Retinal pigment epithelial cell (primary cell): ENCODE measurements around the gene KISS1R.

Experiments
- DNase-seq: peaks from one replicate; pipeline ENCODE4 v3.0.0-alpha.2; 2010; ENCODE audit warnings: low read depth
- H3K4me3 ChIP-seq: 2 replicates; pipeline ENCODE4 v1.5.1; 2011; ENCODE audit warnings: mild to moderate bottlenecking, low read length, control low read depth, moderate library complexity
- TF ChIP-seq, protein P1 (sequence below): conservative IDR thresholded peaks from 2 replicates; pipeline ENCODE4 v1.5.1; 2011; ENCODE audit warnings: low read depth, low read length, control low read depth, inconsistent platforms

The KISS1R gene

DNA sequence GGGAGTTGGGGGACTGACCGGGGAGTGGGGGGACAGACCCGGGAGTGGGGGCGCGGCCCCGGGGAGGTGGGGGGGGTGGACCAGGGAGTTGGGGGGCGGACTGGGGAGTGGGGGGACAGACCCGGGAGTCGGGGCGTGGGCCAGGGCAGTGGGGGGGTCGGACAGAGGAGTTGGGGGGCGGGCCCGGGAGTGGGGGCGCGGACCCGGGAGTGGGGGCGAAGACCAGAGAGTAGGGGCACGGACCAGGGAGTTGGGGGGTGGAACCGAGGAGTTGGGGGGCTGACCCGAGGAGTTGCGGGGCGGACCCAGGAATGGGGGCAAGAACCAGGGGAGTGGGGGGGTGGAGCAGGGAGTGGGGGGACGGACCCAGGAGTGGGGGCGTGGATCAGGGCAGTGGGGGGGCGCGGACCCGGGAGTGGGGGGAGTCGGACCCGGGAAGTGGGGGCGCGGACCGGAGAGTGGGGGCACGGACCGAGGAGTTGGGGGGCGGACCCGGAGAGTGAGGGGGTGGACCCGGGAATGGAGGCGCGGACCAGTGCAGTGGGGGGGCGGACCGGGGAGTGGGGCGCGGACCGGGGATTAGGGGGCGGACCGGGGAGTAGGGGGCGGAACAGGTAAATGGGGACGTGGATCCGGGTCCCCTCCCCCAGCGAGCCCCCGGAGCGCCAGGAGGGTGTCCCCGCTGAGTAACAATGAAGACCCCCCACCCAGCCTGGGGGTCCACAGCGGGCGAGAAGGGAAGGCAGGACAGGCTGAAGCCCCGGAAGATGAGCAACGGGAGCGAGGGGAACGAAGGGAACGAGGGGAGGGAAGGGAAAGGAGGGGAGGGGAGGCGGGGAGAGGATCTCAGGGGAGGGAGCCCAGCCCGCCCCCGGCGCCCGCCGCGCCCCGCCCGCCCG lies 4.7 kb upstream of the KISS1R start:
- DNase-seq, result no peak
- TF ChIP-seq, protein P1, sequence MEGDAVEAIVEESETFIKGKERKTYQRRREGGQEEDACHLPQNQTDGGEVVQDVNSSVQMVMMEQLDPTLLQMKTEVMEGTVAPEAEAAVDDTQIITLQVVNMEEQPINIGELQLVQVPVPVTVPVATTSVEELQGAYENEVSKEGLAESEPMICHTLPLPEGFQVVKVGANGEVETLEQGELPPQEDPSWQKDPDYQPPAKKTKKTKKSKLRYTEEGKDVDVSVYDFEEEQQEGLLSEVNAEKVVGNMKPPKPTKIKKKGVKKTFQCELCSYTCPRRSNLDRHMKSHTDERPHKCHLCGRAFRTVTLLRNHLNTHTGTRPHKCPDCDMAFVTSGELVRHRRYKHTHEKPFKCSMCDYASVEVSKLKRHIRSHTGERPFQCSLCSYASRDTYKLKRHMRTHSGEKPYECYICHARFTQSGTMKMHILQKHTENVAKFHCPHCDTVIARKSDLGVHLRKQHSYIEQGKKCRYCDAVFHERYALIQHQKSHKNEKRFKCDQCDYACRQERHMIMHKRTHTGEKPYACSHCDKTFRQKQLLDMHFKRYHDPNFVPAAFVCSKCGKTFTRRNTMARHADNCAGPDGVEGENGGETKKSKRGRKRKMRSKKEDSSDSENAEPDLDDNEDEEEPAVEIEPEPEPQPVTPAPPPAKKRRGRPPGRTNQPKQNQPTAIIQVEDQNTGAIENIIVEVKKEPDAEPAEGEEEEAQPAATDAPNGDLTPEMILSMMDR, result no peak
- H3K4me3 ChIP-seq, result peak overlapping the region; percentile 83

DNA sequence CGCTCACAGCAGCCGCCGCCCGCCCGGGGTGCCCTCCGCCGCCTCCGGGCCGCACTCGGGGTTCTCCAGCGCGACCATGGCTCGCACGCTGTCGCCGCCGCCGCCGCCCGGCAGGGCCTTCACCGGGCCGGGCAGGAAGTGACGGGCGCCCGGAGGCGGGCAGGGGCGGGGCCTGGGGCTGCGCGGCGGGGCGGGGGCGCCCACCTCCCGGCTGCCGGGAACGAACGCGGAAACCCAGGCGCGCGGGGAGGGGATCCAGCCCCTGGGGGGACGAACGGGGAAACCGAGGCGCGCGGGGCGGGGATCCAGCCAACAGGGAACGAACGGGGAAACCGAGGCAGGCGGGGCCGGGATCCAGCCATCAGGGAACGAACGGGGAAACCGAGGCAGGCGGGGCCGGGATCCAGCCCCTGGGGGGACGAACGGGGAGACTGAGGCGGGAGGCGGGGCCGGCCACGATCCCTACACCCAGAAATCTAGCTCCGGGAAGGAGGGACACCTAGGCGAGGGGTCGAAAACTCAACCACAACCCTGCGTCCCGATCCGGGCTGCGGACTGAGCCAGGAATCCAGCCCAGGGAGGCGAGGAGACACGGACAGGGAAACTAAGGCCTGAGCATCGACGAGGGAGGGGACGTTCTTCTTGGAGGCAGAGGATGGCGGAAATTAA lies 3.9 kb upstream of the KISS1R start, which contains the start of gene R3HDM4:
R3HDM4 (minus strand) TSS at position 140 of the 669 bp plus-strand sequence; CDS start at position 78, 62 bp downstream.
- TF ChIP-seq, protein P1, result no peak
- peak within 1 kb of the TSS; percentile 83 for H3K4me3 ChIP-seq
- no peak for DNase-seq

DNA sequence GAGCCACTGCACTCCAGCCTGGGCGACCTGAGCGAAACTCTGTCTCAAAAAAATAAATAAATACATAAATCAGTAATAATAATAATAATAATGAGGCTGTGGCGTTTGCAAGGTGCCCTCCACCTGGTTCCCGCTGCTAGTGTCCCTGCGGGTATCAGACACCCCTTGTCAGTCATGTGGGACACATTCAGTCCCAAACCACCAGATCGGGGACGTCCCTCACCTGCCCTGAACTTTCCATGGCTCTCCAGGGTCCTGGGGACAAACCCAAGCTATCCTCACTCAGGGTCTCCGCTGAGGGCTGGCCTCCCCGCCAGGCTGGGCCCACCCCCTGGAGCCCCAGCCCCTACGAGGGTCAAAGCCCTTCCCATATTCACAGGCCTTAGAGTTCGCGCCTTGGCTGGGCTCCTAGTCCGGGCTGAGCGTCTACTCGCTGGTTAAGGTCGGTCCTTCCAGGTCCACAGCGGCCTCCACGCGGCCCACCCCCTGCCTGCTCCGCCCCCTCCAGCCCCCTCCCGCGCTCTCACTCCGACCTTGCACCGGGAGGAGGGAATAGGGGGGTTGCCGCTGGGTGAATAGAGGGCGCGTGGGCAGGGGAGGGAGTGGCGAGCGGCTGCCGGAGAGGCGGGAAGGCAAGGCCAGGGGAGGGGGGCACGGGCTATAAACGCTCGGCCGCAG lies 349 bp upstream of the KISS1R start:
- DNase-seq, result no peak
- H3K4me3 ChIP-seq, result no peak overlapping the region
- TF ChIP-seq, protein P1, result no peak

DNA sequence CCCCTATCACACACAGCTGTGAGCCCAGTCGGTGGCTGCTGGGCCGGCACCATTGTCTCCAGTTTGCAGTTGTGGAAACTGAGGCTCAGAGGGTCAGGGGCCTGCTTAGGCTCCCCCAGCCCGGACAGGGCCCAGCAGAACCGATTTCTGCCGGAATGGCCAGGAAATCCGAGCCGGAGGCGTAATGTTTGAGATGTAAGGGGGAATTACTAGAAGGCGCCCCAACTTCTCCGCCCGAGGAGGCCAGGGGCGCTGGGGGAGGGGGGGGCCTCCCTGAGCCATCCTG lies 962 bp downstream of the KISS1R start:
- H3K4me3 ChIP-seq, result no peak overlapping the region
- TF ChIP-seq, protein P1, result no peak
- no peak for DNase-seq

DNA sequence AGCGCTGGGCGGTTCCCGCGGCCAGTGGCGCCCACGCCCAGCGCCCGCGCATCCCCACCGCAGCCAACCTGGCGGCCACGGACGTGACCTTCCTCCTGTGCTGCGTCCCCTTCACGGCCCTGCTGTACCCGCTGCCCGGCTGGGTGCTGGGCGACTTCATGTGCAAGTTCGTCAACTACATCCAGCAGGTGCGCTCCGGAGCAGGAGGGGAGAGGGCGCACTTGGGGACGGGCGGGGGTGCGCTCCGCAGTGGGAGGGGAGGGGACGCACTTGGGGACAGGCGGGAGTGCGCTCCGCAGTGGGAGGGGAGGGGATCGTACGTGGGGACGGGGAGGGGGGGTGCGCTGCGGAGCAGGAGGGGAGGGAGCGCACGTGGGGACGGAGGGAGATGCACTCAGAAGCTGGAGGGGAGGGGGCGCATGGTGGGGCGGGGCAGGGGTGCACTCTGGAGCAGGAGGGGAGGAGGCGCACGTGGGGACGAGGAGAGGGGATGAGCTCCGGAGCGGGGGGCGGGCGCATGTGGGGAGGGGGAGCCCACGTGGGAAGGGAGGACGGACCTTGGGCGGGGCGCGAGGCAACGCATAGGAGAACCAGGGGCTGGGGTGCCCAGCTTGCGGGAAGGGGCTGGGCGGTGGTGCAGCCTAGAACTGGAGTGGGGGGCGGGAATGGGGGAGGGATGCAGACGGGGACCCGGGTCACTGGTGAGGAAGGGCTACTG lies 1.5 kb downstream of the KISS1R start:
- DNase-seq, result no peak

DNA sequence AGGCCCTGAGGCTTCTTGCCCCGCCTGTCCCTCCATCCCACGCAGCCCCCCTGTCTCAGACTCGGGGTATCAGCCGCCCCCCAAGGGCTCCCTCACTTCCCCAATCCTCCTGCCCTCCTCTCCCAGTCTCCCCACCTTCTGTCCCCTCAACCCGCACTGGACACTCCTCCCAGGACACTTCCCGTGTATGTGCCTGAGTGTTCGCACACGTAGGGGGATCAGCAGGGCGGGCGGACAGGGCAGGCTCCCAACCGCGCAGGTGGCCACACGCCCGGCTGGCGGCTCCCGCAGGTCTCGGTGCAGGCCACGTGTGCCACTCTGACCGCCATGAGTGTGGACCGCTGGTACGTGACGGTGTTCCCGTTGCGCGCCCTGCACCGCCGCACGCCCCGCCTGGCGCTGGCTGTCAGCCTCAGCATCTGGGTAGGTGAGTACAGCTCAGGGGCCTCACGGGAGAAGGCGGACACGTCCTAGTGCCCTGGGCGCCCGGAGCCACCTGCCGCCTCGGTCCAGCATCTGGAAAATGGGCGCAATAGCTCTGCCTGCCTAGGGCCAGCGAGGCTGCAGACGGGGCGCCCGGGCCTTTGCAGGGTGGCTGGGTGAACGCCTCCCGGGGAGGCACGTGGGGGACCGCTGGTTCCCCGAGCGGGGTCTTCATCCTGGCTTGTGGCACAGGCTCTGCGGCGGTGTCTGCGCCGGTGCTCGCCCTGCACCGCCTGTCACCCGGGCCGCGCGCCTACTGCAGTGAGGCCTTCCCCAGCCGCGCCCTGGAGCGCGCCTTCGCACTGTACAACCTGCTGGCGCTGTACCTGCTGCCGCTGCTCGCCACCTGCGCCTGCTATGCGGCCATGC lies 2.3 kb downstream of the KISS1R start:
- no peak for DNase-seq
- TF ChIP-seq, protein P1, result no peak
- H3K4me3 ChIP-seq, result no peak overlapping the region

More for the DNA sequence above, 1.5 kb downstream of the KISS1R start:
- H3K4me3 ChIP-seq, result no peak overlapping the region
- TF ChIP-seq, protein P1, result no peak
